ACC112 (cell line): ENCODE measurements around the gene NOM1.

Source experiments
- H2AFZ ChIP-seq: fragments of 200-600 bp; sonication (generic); one replicate; pipeline ENCODE4 v1.6.0; 2017; ENCODE audit warnings: antibody characterized with exemption, low read length; ENCODE audit not compliant: unreplicated experiment
- H3K27ac ChIP-seq: fragments of 200-600 bp; sonication (generic); 2 replicates; pipeline ENCODE4 v1.5.1; 2014; ENCODE audit warnings: low read depth, mild to moderate bottlenecking, antibody characterized with exemption, low read length, moderate library complexity
- H3K27me3 ChIP-seq: fragments of 200-600 bp; sonication (generic); 2 replicates; pipeline ENCODE4 v1.6.1; 2014; ENCODE audit warnings: mild to moderate bottlenecking, antibody characterized with exemption, low read length, moderate library complexity, mixed read lengths; ENCODE audit not compliant: insufficient read depth
- H3K36me3 ChIP-seq: fragments of 200-600 bp; sonication (generic); 2 replicates; pipeline ENCODE4 v1.6.1; 2016; ENCODE audit warnings: mild to moderate bottlenecking, antibody characterized with exemption, low read length, moderate library complexity, mixed read lengths; ENCODE audit not compliant: insufficient read depth
- H3K4me1 ChIP-seq: fragments of 200-600 bp; sonication (generic); one replicate; pipeline ENCODE4 v1.6.1; 2016; ENCODE audit warnings: low read length, mixed read lengths; ENCODE audit not compliant: insufficient read depth, unreplicated experiment, control insufficient read depth
- H3K4me3 ChIP-seq: fragments of 200-600 bp; sonication (generic); 2 replicates; pipeline ENCODE4 v1.5.1; 2014; ENCODE audit warnings: mild to moderate bottlenecking, low read depth, low read length
- H3K79me2 ChIP-seq: fragments of 200-600 bp; sonication (generic); one replicate; pipeline ENCODE4 v1.6.0; 2016; ENCODE audit warnings: low read length; ENCODE audit not compliant: control insufficient read depth, unreplicated experiment, insufficient read depth

Gene NOM1

DNA sequence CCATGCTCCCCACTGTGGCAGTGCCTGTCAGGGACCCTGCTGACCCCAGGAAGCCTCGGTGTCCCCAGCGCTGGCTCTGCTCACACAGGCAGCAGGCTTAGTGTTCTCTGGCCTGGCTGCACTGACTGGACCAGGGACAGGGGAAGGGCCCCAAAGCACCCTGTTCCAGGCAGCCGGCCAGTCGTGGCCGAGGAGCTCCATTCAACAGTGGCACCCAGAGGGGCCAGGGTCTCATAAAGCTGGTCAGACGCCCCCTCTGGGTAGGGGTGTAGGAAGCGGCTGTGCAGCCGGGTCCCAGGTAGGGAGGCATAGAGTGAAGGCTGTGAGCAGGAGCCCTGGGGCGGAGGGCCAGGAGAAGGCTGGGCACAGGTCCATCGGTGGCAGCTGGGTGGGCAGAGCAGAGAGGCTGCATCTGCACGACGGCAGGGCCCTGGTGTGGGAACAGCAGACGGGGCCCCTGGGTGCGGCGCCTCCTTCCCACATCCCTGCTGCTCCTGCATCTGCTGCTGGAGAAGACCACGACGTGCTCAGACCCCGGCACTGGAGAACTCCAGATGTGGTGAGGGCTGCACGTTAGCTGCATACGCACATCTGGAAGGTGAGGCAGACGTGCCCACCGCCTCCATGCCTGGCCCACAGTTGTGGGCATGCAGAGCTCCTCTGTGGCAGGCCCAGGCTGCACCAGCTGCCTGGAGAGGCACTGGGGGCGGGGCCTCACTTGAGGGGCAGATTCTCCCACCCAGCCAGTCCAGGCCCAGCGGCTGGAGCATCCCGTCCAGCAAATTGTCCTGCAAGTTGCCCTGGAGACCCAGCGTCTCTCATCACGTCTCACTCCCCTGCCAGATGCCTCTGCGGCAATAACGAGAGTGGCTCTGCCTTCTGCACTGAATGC, 35.8 kb downstream of the NOM1 start:
- H3K27ac ChIP-seq, result no peak overlapping the region
- no peak overlapping the region for H3K4me3 ChIP-seq
- no peak overlapping the region for H2AFZ ChIP-seq
- H3K4me1 ChIP-seq, result no peaks in the 10 kb centered on the region
- H3K27me3 ChIP-seq, result no peaks in the 10 kb centered on the region
- no peaks in the 10 kb centered on the region for H3K79me2 ChIP-seq
- no peaks in the 10 kb centered on the region for H3K36me3 ChIP-seq

DNA sequence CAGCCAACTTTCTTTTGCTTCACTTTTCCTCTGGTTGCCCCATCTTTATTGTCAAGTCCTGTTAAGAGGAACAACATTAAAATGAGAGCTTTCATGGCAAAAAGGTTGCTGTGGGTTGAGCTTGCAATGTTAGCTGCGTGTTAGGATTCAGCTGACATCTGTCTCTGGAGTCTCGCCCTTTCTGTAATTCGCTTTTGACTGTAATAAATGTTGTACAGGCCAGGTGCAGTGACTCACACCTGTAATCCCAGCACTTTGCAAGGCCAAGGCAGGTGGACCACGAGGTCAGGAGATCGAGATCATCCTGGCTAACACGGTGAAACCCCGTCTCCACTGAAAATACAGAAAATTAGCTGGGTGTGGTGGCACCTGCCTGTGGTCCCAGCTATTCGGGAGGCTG, 36.9 kb downstream of the NOM1 start:
- H3K79me2 ChIP-seq, result no peaks in the 10 kb centered on the region
- no peaks in the 10 kb centered on the region for H3K27me3 ChIP-seq
- H3K4me1 ChIP-seq, result no peaks in the 10 kb centered on the region

DNA sequence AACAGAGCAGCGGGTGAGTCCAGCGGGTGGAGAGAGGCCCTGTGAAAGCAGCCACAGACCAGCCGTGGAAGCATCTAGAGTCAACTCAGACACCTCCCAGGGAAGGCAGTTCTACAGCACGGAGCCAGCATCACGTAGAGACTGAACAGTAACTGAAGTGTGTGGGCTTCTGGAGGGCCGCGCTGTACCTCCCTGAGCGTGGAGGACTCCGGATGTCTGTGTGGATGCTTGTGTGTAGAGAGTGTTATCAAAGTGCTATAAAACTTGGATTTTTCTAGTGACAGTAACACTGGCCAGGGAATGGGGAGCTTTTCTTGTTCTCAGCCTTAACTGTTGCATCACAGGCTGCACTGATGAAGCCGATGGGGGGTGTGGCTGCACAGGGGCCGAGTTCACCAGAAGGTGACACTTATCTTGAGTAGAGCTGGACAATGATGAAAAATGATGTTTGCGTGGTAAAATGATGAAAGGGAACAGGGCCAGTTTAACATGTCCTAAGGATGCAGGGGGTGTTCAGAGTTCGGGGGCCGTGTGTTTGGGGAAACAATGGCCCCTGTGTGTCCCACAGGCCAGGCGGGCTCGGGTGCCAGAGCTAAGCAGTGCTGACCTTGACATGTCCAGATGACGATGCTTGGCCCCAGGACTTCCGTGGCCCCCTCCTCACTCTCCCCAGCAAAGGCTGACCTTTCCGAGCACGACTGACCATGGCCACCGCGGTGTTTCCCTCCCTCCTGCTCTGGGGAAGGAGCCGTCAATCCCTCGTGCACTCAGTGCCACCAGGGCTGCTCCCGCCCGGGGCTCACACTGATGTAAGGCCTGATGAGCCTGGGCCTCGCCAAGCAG, 39.1 kb downstream of the NOM1 start:
- H3K27ac ChIP-seq, result no peak overlapping the region
- no peak overlapping the region for H3K4me3 ChIP-seq
- no peaks in the 10 kb centered on the region for H3K79me2 ChIP-seq
- peaks cover 11% of the 10 kb centered on the region; the same call in 1 of the 2 replicates for H3K27me3 ChIP-seq
- no peak overlapping the region for H2AFZ ChIP-seq
- no peaks in the 10 kb centered on the region for H3K36me3 ChIP-seq
- no peaks in the 10 kb centered on the region for H3K4me1 ChIP-seq

More for the DNA sequence above, 36.9 kb downstream of the NOM1 start:
- Histone ChIP-seq H2AFZ (no peak overlapping the region), H3K36me3 (no peaks in the 10 kb centered on the region), H3K4me3 (no peak overlapping the region), H3K27ac (no peak overlapping the region)

DNA sequence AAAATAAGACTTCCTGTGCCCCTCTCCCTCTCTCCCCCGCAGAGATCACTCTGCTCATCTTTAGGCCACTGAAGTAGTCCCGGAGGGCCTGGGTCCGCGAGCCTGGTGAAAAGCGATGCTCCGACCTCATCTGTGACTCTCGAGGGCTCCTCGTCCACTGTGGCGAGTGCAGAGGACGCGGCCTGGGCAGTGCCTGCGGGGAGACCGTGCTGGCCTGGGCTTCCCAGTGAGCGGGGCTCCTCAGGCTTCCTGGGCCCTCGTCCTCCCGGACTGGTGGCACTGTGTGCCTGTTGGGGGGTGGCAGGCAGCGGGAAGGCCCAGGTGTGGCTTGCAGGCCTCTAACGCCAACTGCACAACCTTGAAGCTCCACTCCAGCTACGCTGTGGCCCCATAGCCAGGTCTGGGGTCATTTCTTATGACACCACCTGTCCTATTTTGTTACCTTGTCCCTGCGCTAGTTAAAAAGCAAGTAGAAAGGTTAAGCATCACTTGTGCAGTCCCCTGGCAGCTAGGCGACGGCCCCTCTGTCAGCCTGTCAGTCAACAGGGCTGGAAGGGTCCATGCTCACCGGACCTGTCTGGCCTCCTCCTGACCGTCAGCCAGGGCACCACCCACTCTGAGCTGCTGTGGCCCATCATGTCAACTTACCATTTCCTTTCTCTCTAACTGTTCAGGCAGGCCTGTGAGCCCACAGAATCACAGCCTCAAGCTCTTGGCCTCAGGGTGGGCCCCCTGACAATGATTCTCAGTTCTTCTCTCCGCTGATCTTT, 40.4 kb downstream of the NOM1 start:
- Histone ChIP-seq H2AFZ (no peak overlapping the region), H3K27me3 (peaks cover 15% of the 10 kb centered on the region; the same call in 1 of the 2 replicates), H3K27ac (no peak overlapping the region), H3K4me3 (no peak overlapping the region), H3K4me1 (no peaks in the 10 kb centered on the region), H3K36me3 (no peaks in the 10 kb centered on the region), H3K79me2 (no peaks in the 10 kb centered on the region)

DNA sequence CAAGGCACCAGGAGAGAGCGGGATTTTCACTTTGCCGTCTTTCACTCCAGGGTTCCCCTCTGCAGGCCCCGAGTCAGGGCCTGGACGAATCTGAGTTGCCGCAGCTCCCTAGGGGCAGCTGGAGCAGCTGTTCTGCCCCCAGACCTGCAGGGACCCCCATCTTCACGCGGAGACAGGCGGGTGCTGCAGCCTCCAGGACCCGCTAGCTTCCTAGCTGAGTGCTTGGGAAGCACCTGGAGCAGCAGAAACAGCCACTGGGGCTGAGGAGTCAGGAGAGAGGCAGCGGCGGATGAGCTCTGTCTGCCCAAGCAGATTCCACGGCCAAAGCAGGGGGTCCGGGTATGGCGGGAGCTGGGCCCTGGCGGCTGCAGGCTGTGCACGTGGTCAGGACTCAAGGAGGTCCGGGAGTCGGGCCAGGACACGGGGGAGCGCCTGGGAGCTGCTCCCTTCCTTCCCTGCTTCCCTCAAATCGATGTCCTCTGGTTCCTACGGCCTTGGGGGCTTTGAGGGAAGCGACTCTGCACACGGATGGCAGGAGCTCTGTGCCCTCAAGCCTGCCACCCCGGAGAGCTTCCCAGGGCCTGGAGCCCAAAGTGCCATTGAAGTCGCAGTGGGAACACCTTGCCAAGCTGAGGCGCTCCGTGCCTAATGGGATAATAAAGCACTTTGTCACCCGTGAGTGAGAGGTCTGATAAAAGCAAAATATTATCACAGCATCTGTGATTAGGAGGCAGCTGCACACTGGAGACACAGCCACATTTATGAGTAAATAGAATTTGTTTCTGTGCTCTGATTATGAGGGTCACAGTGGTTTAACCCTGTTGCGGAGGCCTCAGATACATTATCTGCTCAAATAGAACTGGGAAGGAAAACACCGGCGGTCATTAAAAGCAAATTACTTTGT, 43.8 kb downstream of the NOM1 start:
- Histone ChIP-seq H3K27ac (no peak overlapping the region), H2AFZ (no peak overlapping the region), H3K79me2 (no peaks in the 10 kb centered on the region), H3K36me3 (no peaks in the 10 kb centered on the region), H3K4me1 (no peaks in the 10 kb centered on the region), H3K27me3 (peaks cover 37% of the 10 kb centered on the region), H3K4me3 (no peak overlapping the region)

DNA sequence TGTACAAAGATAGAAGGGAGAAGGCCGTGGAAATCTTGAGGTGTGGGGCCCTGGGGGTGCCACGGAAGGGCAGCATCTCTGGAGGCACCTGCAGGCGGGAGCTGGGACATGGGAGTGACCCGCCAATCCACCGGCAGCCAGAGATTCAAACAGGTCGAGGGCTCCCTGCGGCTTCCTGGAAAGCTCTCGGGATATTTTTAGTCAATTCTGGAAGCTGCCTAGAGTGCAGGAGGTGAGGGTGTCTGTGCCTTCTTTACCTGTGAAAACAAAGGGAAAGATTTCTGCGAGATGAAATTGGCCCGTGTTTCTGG, 44.4 kb downstream of the NOM1 start:
- Histone ChIP-seq H3K4me3 (no peak overlapping the region), H2AFZ (no peak overlapping the region), H3K27me3 (peaks cover 43% of the 10 kb centered on the region), H3K27ac (no peak overlapping the region), H3K79me2 (no peaks in the 10 kb centered on the region), H3K4me1 (no peaks in the 10 kb centered on the region), H3K36me3 (no peaks in the 10 kb centered on the region)

DNA sequence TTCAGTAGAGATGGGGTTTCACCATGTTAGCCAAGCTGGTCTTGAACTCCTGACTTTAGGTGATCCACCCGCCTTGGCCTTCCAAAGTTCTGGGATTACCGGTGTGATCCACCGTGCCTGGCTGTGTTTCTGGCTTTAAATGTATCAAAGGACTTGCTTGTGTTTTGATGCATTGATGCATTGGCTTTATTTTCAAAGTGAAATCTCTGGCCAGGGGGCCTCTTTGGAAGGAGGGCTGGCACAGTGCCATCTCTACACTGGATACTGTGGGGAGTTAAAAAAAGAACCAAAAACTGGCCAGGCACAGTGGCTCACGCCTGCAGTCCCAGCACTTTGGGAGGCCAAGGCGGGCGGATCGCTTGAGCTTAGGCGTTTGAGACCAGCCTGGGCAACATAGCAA, 44.9 kb downstream of the NOM1 start:
- H3K36me3 ChIP-seq, result no peaks in the 10 kb centered on the region
- no peak overlapping the region for H2AFZ ChIP-seq
- H3K4me1 ChIP-seq, result no peaks in the 10 kb centered on the region
- H3K27me3 ChIP-seq, result peaks cover 49% of the 10 kb centered on the region
- H3K27ac ChIP-seq, result no peak overlapping the region
- no peak overlapping the region for H3K4me3 ChIP-seq
- H3K79me2 ChIP-seq, result no peaks in the 10 kb centered on the region

DNA sequence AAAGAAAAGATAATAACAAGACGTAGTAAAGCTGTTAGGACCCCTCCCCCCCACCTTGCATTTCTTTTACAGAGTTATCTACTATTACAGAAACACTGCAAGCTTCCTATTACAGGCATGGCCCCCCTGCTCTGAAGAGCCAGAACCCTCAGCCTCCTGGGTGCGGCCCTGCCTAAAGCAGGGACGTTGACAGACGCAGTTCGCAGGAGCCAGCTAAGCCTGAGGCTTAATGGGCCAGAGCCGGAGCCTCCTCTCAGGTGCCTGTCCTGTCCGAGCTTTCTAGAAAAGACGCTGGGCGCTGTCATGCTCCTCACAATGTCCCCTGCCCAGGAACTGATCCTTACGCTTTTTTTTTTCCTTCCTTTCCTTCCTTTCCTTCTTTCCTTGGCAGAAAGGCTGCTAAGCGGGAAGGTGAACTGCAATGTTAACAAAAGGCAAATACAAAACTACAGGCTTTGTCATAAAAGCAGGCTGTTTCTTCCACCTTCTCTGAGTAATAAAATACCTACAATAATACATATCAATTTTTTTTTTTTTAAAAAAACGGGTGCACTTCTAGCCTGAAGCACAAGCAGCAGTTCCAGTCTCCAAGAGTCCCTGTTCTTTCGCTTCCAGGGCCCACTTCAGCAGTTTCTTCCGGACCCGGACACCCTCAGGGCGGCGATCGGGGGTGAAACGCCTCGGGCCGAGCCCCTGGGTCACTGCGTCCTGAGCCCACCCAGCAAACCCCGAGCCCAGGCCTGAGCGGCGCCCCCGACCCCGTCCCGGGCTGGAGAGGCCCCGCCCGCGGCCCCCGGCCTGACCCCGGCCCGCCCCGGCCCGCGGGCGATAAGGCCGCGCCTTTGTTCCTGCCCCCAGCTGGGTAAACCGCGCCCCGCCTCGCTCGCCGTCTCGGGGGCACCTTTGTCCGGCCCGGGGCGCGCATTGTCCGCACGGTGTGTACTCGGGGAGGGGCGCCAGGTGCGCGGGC, 49.8 kb downstream of the NOM1 start:
- Histone ChIP-seq H3K4me3 (peak overlapping the region; percentile 75; the same call in 1 of the 2 replicates), H3K27me3 (peaks cover 81% of the 10 kb centered on the region), H3K79me2 (no peaks in the 10 kb centered on the region), H3K36me3 (no peaks in the 10 kb centered on the region), H3K4me1 (no peaks in the 10 kb centered on the region), H3K27ac (no peak overlapping the region), H2AFZ (no peak overlapping the region)

DNA sequence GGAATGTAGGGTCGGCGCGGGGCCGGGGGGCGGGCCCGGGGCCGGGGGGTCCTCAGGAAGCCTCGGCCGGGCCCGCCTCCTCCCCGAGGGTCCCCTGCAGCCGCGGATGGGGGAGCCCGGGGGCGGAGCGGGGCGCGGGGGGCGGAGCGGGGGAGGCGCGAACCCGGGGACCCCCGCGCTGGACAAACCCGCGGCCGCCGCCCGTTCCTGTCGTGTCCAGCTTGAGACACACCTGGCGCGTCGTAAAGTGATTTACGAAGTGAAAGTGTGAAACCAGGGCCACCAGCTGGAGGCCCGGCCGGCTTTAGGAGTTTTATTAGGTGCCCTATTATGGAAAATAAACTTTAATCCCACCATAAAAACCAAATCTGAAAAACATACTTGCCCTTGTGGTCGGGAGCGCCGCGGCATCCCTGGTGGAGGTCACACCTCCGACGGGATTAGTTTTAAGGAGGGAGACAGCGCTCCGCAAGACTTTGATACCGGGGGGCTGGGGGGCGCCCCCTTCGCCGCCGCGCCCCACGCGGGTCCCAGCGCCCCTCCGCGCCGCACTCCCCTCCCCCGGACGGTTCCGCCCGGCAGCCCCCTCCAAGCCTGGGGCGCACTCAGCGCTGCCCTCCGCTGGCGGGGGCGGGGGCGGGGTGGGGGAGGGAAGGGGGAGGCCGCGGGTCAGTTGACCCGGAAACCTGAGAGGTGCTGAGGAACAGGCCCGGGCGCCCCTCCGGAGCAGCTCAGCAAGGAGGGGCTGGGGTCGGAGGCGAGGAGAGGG, 50.6 kb downstream of the NOM1 start:
- H2AFZ ChIP-seq, result no peak overlapping the region
- H3K4me3 ChIP-seq, result peak overlapping the region; percentile 75
- peaks cover 90% of the 10 kb centered on the region for H3K27me3 ChIP-seq
- H3K27ac ChIP-seq, result no peak overlapping the region
- no peaks in the 10 kb centered on the region for H3K36me3 ChIP-seq
- no peaks in the 10 kb centered on the region for H3K4me1 ChIP-seq
- H3K79me2 ChIP-seq, result no peaks in the 10 kb centered on the region
